Left colon (tissue), 2 donors: ENCODE data around the gene ACADL. TPM values are rescaled to one million over a fixed set of nuclear protein-coding genes. Genes with fewer than 3 reads are reported as not detected.

Experiments
- ATAC-seq: fragments of 200-7000 bp; cut with Tn5 transposase; one replicate; pipeline ENCODE4 v1.9.1; 2020; ENCODE audit warnings: mild to moderate bottlenecking, moderate library complexity
- DNase-seq, 2 donors: peaks; one replicate each; pipeline ENCODE4 v3.0.0-alpha.2; 2020
- intact Hi-C, 2 donors: fragments of 100-400 bp; cut with DNase I in 1 of 2; cut with micrococcal nuclease in 1 of 2; formaldehyde crosslinking; loops; one replicate each; pipeline versions ENCODE4 v1.11.2 to v1.14.0; 2022; cut with DNase I, micrococcal nuclease
- long read RNA-seq: library from polyadenylated mRNA; unstranded; transcript quantifications from one replicate; pipeline ENCODE4 v2.0.0, GENCODE V29; 2021
- total RNA-seq, 2 donors: library from RNA; stranded (reverse); fragmentation: NEBNext Ultra II Directional; extraction: Animal tissue kit (Norgen Biotek cat#: 25700); gene quantifications; one replicate each; pipeline ENCODE4 v1.2.1, GENCODE V29; 2021
- donor health status: DM: no; HTN: no; CAD: no.
- donor health status: DM: yes; HTN: yes; CAD: no.

Gene ACADL
- total RNA-seq: under 1 TPM; 0.15 to 0.22 TPM
- long read RNA-seq: 0 reads

- peak; percentile 99 for ATAC-seq
- DNase-seq: peak; percentile 44 to 68
- intact Hi-C loops: no loop called here
These were observed at the start of gene ACADL for GRCh38 chr2:210224941-210225672. ACADL (minus strand) TSS chr2:210225447; CDS start chr2:210225263, 184 bp downstream.

GRCh38 chr2:210271300-210271699 is 46.1 kb upstream of the ACADL start:
- intact Hi-C loops: no loop called here
- DNase-seq: no peak
- ATAC-seq: no peak

GRCh38 chr2:210269148-210269547 is 43.9 kb upstream of the ACADL start:
- intact Hi-C loops: no loop called here
- DNase-seq (no peak), ATAC-seq (no peak)

- ATAC-seq: no peak
- no peak for DNase-seq
- intact Hi-C loops: no loop called here
These were observed 43.0 kb upstream of the ACADL start for GRCh38 chr2:210268281-210268680.

- intact Hi-C loops: no loop called here
- DNase-seq (no peak), ATAC-seq (no peak)
These were observed 42.5 kb upstream of the ACADL start for GRCh38 chr2:210267698-210268097.

- ATAC-seq (no peak), DNase-seq (no peak)
- intact Hi-C loops: no loop called here
These were observed 39.0 kb upstream of the ACADL start for GRCh38 chr2:210264282-210264681.

- intact Hi-C loops: no loop called here
- ATAC-seq: no peak
- DNase-seq: no peak
These were observed 38.6 kb upstream of the ACADL start for GRCh38 chr2:210263841-210264240.

- intact Hi-C loops: no loop called here
- no peak for DNase-seq
- ATAC-seq: no peak
These were observed 36.8 kb upstream of the ACADL start for GRCh38 chr2:210262036-210262435.

- intact Hi-C loops: no loop called here
These were observed 34.4 kb upstream of the ACADL start for GRCh38 chr2:210259687-210260086.

GRCh38 chr2:210252699-210253606 is 27.7 kb upstream of the ACADL start:
- ATAC-seq: no peak
- intact Hi-C loops: no loop called here
- no peak for DNase-seq

More at GRCh38 chr2:210259687-210260086, 34.4 kb upstream of the ACADL start:
- DNase-seq (no peak), ATAC-seq (no peak)

- ATAC-seq (no peak), DNase-seq (no peak)
- intact Hi-C loops: no loop called here
These were observed 25.4 kb upstream of the ACADL start for GRCh38 chr2:210250622-210251021.

- DNase-seq: no peak
- no peak for ATAC-seq
- intact Hi-C loops: no loop called here
These were observed 8.2 kb upstream of the ACADL start for GRCh38 chr2:210233487-210233886.

- intact Hi-C loops: no loop called here
- DNase-seq (no peak), ATAC-seq (no peak)
These were observed 5.7 kb upstream of the ACADL start for GRCh38 chr2:210230984-210231383.

GRCh38 chr2:210230518-210230917 is 5.3 kb upstream of the ACADL start:
- ATAC-seq (no peak), DNase-seq (no peak)
- intact Hi-C loops: no loop called here

GRCh38 chr2:210228586-210228985 is 3.3 kb upstream of the ACADL start:
- intact Hi-C loops: no loop called here
- no peak for ATAC-seq
- DNase-seq: no peak

GRCh38 chr2:210227290-210228088 is 2.2 kb upstream of the ACADL start:
- intact Hi-C loops: no loop called here

GRCh38 chr2:210226223-210226622 is 976 bp upstream of the ACADL start:
- no peak for DNase-seq
- intact Hi-C loops: no loop called here
- ATAC-seq: no peak

More at GRCh38 chr2:210227290-210228088, 2.2 kb upstream of the ACADL start:
- DNase-seq (no peak), ATAC-seq (no peak)

GRCh38 chr2:210224591-210224940 is 681 bp downstream of the ACADL start:
- DNase-seq: peak in 1 of 2 donors; percentile 21
- intact Hi-C loops: no loop called here

GRCh38 chr2:210215120-210215519 is 10.1 kb downstream of the ACADL start:
- DNase-seq (no peak), ATAC-seq (no peak)
- intact Hi-C loops: no loop called here

More at GRCh38 chr2:210224591-210224940, 681 bp downstream of the ACADL start:
- peak; percentile 75 for ATAC-seq
